Measurements from ENCODE around the gene DYNLL1.

Gene DYNLL1

GRCh38 chr12:120537856-120538220 is 41.9 kb downstream of the DYNLL1 start:
- TF ChIP-seq, protein P1, sequence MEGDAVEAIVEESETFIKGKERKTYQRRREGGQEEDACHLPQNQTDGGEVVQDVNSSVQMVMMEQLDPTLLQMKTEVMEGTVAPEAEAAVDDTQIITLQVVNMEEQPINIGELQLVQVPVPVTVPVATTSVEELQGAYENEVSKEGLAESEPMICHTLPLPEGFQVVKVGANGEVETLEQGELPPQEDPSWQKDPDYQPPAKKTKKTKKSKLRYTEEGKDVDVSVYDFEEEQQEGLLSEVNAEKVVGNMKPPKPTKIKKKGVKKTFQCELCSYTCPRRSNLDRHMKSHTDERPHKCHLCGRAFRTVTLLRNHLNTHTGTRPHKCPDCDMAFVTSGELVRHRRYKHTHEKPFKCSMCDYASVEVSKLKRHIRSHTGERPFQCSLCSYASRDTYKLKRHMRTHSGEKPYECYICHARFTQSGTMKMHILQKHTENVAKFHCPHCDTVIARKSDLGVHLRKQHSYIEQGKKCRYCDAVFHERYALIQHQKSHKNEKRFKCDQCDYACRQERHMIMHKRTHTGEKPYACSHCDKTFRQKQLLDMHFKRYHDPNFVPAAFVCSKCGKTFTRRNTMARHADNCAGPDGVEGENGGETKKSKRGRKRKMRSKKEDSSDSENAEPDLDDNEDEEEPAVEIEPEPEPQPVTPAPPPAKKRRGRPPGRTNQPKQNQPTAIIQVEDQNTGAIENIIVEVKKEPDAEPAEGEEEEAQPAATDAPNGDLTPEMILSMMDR (IDR thresholded peaks at IDR 0.05; ENCODE audit: low read depth, low read length) = no peak
- in situ Hi-C loops (cut with HindIII; ENCODE audit: low sequenced_read_pairs) = no loop called here
- DNase-seq (ENCODE audit: low read depth, low spot score) = no peak
- peak overlapping the region; percentile 2 for H3K4me3 ChIP-seq (ENCODE audit: low read depth, low read length)

DNA sequence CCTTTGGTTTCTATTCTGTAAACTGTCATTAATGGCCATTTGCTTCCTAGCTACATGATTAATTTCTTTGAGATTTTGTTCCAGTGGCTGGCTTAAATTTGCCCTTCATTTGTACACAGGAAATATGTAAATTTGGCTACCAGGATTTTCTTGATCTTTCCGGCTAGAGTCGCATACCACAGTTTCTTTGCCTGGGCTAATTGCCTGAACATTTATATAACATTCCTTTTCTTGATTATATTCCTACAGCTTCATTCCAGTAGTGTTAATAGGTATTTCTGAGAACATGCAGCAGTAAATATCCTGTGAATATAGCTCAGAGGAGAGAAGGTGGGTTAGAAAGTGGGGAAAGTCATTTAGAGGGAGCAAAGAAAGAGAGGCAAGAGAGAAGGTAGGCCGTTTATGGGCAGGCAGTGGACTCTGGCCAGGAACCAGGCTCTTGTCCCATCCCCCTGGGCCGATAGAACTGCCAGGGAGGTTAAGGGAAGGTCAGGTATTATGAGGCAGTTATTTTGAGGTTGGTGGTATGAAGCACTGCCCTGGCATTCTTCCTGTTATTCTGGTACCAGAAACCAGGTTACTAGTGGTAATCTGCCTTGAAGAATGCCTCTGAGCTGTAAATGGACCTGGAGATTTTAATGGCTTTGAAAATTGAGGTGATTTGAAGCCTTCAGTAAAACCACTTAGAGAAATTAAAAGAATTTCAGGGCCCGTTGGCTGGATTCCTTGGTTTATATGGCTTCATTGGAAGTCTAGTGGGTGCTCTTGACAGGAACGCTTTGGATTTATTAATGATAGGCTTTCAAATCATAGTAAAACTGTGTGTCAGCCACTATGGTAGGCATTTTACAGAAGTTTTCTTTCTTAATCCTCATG is 42.6 kb downstream of the DYNLL1 start:
- peak; percentile 79 for DNase-seq (ENCODE audit: low read depth, low spot score)
- TF ChIP-seq, protein P1 (IDR thresholded peaks at IDR 0.05; ENCODE audit: low read depth, low read length) = no peak
- no peak overlapping the region for H3K4me3 ChIP-seq (ENCODE audit: low read depth, low read length)
- in situ Hi-C loops (cut with HindIII; ENCODE audit: low sequenced_read_pairs) = no loop called here

DNA sequence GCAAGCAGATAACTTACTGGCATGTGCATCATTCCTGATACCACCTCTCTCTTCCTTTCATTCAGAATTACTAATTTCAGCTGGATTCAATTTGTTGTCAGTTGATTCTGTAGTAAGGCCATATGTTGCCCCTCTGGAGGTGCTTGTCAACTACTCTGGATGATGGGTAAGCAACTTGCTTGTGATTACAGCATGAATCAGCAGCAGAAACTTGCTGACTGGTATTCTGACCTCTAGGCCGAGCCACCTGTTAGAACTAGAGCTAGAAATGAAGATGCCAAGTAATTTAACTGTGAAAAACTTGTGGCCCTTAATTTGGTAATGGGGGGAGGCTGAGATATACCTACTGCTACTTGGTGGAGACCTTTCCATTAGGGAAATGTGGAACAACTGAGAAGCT is 43.4 kb downstream of the DYNLL1 start:
- H3K4me3 ChIP-seq (ENCODE audit: low read depth, low read length) = no peak overlapping the region
- in situ Hi-C loops (cut with HindIII; ENCODE audit: low sequenced_read_pairs) = no loop called here
- TF ChIP-seq, protein P1 (IDR thresholded peaks at IDR 0.05; ENCODE audit: low read depth, low read length) = no peak
- peak; percentile 31 for DNase-seq (ENCODE audit: low read depth, low spot score)

DNA sequence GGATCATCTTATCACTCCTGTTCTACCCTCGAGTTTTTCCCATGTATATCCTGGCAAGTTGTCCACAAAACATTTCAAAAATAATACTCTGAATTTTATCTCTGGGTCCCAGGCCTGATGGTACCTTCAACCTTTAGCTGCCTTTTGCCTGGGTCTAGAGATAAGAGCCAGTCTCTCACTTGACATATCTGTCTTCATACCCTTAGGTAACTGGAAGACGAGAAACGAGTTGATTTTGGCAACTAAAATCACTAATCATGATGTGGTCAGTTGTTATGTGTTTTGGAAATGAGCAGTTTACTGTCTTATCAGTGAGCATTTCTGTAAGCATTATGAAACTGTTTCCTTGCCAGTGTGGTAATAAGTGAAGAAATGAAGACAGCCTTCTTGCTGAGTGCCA is 44.5 kb downstream of the DYNLL1 start:
- no peak overlapping the region for H3K4me3 ChIP-seq (ENCODE audit: low read depth, low read length)
- in situ Hi-C loops (cut with HindIII; ENCODE audit: low sequenced_read_pairs) = no loop called here
- DNase-seq (ENCODE audit: low read depth, low spot score) = no peak
- TF ChIP-seq, protein P1 (IDR thresholded peaks at IDR 0.05; ENCODE audit: low read depth, low read length) = no peak

- no peak for DNase-seq (ENCODE audit: low read depth, low spot score)
- no peak overlapping the region for H3K4me3 ChIP-seq (ENCODE audit: low read depth, low read length)
- in situ Hi-C loops (cut with HindIII; ENCODE audit: low sequenced_read_pairs) = no loop called here
- TF ChIP-seq, protein P1 (IDR thresholded peaks at IDR 0.05; ENCODE audit: low read depth, low read length) = no peak
Observed at GRCh38 chr12:120542166-120542565, 46.3 kb downstream of the DYNLL1 start.

GRCh38 chr12:120544691-120545090 is 48.8 kb downstream of the DYNLL1 start:
- TF ChIP-seq, protein P1 (IDR thresholded peaks at IDR 0.05; ENCODE audit: low read depth, low read length) = no peak
- no peak for DNase-seq (ENCODE audit: low read depth, low spot score)
- in situ Hi-C loops (cut with HindIII; ENCODE audit: low sequenced_read_pairs) = no loop called here
- H3K4me3 ChIP-seq (ENCODE audit: low read depth, low read length) = no peak overlapping the region
